ENCODE data around the gene FBXL20. TPM values are rescaled to one million over a fixed set of nuclear protein-coding genes. Genes with fewer than 3 reads are reported as not detected.

FBXL20 gene
- total and polyA plus RNA-seq, 2 donors (not counting 3 experiments of a cell fraction or from before 2014, with no cell fraction given): 4.6 to 18.0 TPM

GRCh38 chr17:39231091-39231561, 170.3 kb downstream of the FBXL20 start:
- H2AFZ ChIP-seq (ENCODE audit: low read depth, low read length): no peak overlapping the region
- no peak overlapping the region for H3K27ac ChIP-seq (ENCODE audit: insufficient read depth, low read depth, low read length)

More at GRCh38 chr17:39231091-39231561, 170.3 kb downstream of the FBXL20 start:
- TF ChIP-seq MYC (IDR thresholded peaks at IDR 0.05; ENCODE audit: low read depth, low read length): no peak
- no peak for TF ChIP-seq MAX (IDR thresholded peaks at IDR 0.05; ENCODE audit: insufficient read depth, insufficient read length)
- TF ChIP-seq POLR2A (IDR thresholded peaks at IDR 0.05; ENCODE audit: low read depth, low read length): no peak
- TF ChIP-seq POLR2AphosphoS5 (IDR thresholded peaks at IDR 0.05; ENCODE audit: insufficient read depth, low read depth, low read length): no peak
- no peak for TF ChIP-seq EZH2 (IDR thresholded peaks at IDR 0.05; ENCODE audit: borderline replicate concordance, low read depth, low read length, severe bottlenecking)
- TF ChIP-seq CTCF (IDR thresholded peaks at IDR 0.05; ENCODE audit: extremely low read depth in 1 of 2, insufficient read depth in 1 of 2, low read depth in 1 of 2, low read length in 2 of 2): no peak
- no peak for TF ChIP-seq JUN (IDR thresholded peaks at IDR 0.05; ENCODE audit: borderline replicate concordance, insufficient read depth, insufficient read length, low read depth)
- TF ChIP-seq FOS (IDR thresholded peaks at IDR 0.05; ENCODE audit: borderline replicate concordance, insufficient read depth, low read length): no peak
- no peak for TF ChIP-seq GATA2 (IDR thresholded peaks at IDR 0.05; ENCODE audit: insufficient read depth, insufficient read length, low read depth, low read length)
- H3K79me2 ChIP-seq (ENCODE audit: control insufficient read depth, insufficient read depth, low read length): no peaks in the 10 kb centered on the region
- dilution Hi-C loops (cut with MboI; ENCODE audit: extremely low pct_ligation_motif_present, low sequenced_read_pairs) (no loop called here), intact Hi-C loops (cut with micrococcal nuclease) (no loop called here)
- peaks cover 8% of the 10 kb centered on the region for H3K4me1 ChIP-seq (ENCODE audit: control insufficient read depth, extremely low read depth, insufficient read depth, low read length)
- no peaks in the 10 kb centered on the region for H4K20me1 ChIP-seq (replicated peaks; ENCODE audit: control insufficient read depth, extremely low read depth, insufficient read depth, low read length)
- H3K9me3 ChIP-seq (replicated peaks; ENCODE audit: control insufficient read depth, insufficient read depth, low read length): no peaks in the 10 kb centered on the region
- no peaks in the 10 kb centered on the region for H3K9me1 ChIP-seq (replicated peaks; ENCODE audit: control insufficient read depth, extremely low read depth, insufficient read depth, low read length)
- peaks cover 8 to 10% of the 10 kb centered on the region in 2 experiments for H3K27me3 ChIP-seq (ENCODE audit: control insufficient read depth in 2 of 2, insufficient read depth in 2 of 2, low read length in 2 of 2)
- no peaks in the 10 kb centered on the region for H3K36me3 ChIP-seq (ENCODE audit: control insufficient read depth in 2 of 2, extremely low read depth in 1 of 2, insufficient read depth in 2 of 2, low read length in 2 of 2)
- FAIRE-seq (no peak), DNase-seq (ENCODE audit: low read depth, low spot score) (no peak)
- BruUV-seq (replicated peaks): no TSS peak
- no peak overlapping the region for H3K4me2 ChIP-seq (ENCODE audit: insufficient read depth, low read length)
- POLR2A ChIA-PET: no interaction called here
- CTCF ChIA-PET: interaction anchor here (0.7 to 4.9 kb wide), 15 partner anchors 9 to 249 kb away, joined by 3 to 112 read pairs (median 11); partner anchors contain the start of genes ARL5C and RPL19
- H3K9ac ChIP-seq (replicated peaks; ENCODE audit: extremely low read depth, insufficient read depth, low read length): no peak overlapping the region
- no peak overlapping the region for H3K4me3 ChIP-seq (replicated peaks in 1 of 3; ENCODE audit: insufficient read depth in 1 of 3, low read depth in 1 of 3, low read length in 3 of 3)

Measured in endothelial cell of umbilical vein (primary cell).